ENCODE measurements around the gene CHI3L2. TPM values are rescaled to one million over a fixed set of nuclear protein-coding genes. Genes with fewer than 3 reads are reported as not detected.
A peak's percentile ranks its signal among the peaks of the same experiment; 100 is the strongest.

CHI3L2 gene
- total and polyA plus RNA-seq, 12 donors: 0.33 to 9.1 (median 2.7) TPM; not detected in 1

GRCh38 chr1:111192658-111193519 lies 34.6 kb upstream of the CHI3L2 start:
- Histone ChIP-seq H3K4me3 (peak overlapping the region in 1 of 4 donors; percentile 15), H3K27me3 (no peaks in the 10 kb centered on the region), H3K27ac (peak overlapping the region in 3 of 5 donors; percentile 40 to 68 (median 48)), H3K4me1 (replicated peaks in 1 of 2) (peaks cover 21 to 38% of the 10 kb centered on the region in 2 donors), H3K9me3 (replicated peaks in 1 of 3) (no peaks in the 10 kb centered on the region), H3K36me3 (replicated peaks in 1 of 2) (peaks cover 0 to 15% of the 10 kb centered on the region in 2 donors)
- TF ChIP-seq CTCF (IDR thresholded peaks at IDR 0.05) (no peak), POLR2A (IDR thresholded peaks at IDR 0.05) (no peak)
- DNase-seq: peak in 2 of 7 donors; percentile 42 to 51
- intact Hi-C loops (cut with DNase I): no loop called here
- WGBS, 4 donors: 46 to 52% (median 49%) methylated on average over 10 of the region's 10 CpGs

DNA sequence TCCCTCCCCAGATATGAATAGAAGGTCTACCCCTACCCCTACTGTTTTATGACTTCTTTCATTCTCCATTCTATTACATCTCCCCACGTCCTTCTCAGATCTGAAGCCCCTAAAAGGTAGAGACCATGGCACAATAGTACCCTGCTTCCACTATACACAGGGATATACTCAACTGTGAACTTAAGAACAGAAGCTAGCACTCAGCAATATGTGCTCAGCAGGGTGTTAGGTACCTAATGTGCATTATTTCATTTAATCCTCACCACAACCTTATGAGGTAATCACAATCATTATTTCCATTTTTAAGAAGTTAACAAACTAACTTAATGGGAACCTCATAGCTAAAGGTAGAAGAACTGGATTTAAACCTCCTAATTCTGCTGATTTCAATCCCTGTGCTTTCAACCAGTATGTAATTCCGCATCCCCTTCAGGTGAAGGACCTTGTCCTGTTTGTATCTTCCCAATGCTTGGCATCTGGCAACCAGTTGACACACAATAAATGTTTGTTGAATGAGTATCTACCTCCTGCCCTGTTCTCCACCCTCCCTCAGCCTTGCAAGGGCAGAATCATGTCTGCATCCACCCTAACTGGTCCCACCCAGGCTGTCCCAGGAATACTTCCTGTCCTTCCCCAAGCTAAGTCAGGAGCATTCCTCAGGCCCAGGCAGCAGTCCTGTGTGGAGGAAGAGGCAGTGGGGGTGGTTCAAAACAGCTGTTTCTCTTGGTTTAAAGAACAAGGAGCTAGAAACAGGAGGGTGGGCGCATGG lies 33.6 kb upstream of the CHI3L2 start:
- H3K4me3 ChIP-seq: no peak overlapping the region
- 92 to 99% (median 97%) methylated on average over 3 of the region's 3 CpGs for WGBS, 4 donors
- peak overlapping the region in 3 of 5 donors; percentile 5 to 68 (median 48) for H3K27ac ChIP-seq
- H3K4me1 ChIP-seq (replicated peaks in 1 of 2): peaks cover 21 to 38% of the 10 kb centered on the region in 2 donors
- H3K27me3 ChIP-seq: no peaks in the 10 kb centered on the region
- intact Hi-C loops (cut with DNase I): no loop called here
- H3K9me3 ChIP-seq (replicated peaks in 1 of 3): no peaks in the 10 kb centered on the region
- DNase-seq: no peak
- TF ChIP-seq CTCF (IDR thresholded peaks at IDR 0.05): no peak
- TF ChIP-seq POLR2A (IDR thresholded peaks at IDR 0.05): no peak
- peaks cover 0 to 7% of the 10 kb centered on the region in 2 donors for H3K36me3 ChIP-seq (replicated peaks in 1 of 2)

DNA sequence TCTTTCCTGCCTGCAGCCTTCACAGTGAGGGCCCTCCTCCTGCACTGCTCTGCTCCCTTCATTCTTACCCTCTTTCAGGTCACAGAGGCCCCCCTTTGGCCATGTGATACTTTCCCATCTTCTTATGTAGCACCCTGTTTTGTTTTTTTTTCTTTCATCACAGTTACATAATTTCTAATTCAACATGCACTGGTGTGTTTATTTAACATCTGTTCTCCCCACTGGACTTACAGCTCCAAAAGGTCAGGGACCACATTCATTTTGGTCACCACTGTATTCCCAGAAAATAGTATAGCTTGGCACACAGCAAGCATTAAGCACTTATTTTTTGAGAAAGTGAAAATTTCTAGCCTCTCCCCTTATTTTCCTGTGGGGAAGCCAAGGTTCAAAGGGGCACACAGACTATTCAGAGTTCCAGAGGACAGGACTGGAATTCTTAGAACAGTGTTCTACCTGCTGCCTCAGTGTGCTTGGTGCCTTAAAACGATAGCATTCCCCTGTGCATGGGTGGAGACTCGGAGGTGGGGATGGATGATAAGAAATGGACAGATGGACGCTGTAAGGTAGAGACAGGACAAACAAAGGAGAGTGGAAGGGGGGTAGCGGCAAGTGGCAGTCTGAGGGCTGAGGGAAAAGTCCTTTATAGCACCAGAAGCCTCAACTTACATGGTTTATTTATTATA lies 32.4 kb upstream of the CHI3L2 start:
- 78 to 87% (median 85%) methylated on average over 4 of the region's 4 CpGs for WGBS, 4 donors
- H3K4me1 ChIP-seq (replicated peaks in 1 of 2): peaks cover 30 to 50% of the 10 kb centered on the region in 2 donors
- TF ChIP-seq CTCF (IDR thresholded peaks at IDR 0.05): no peak
- TF ChIP-seq POLR2A (IDR thresholded peaks at IDR 0.05): no peak
- H3K27ac ChIP-seq: no peak overlapping the region
- no peak for DNase-seq
- H3K4me3 ChIP-seq: no peak overlapping the region
- no peaks in the 10 kb centered on the region for H3K27me3 ChIP-seq
- no peaks in the 10 kb centered on the region for H3K9me3 ChIP-seq (replicated peaks in 1 of 3)
- no peaks in the 10 kb centered on the region for H3K36me3 ChIP-seq (replicated peaks in 1 of 2)
- intact Hi-C loops (cut with DNase I): no loop called here

GRCh38 chr1:111196213-111196612 lies 31.3 kb upstream of the CHI3L2 start:
- Histone ChIP-seq H3K4me1 (replicated peaks in 1 of 2) (peaks cover 35 to 53% of the 10 kb centered on the region in 2 donors), H3K9me3 (replicated peaks in 1 of 3) (no peaks in the 10 kb centered on the region), H3K4me3 (no peak overlapping the region), H3K27me3 (no peaks in the 10 kb centered on the region), H3K27ac (no peak overlapping the region), H3K36me3 (replicated peaks in 1 of 2) (no peaks in the 10 kb centered on the region)
- WGBS, 4 donors: 82 to 93% (median 92%) methylated on average over 2 of the region's 2 CpGs
- intact Hi-C loops (cut with DNase I): no loop called here
- no peak for DNase-seq
- TF ChIP-seq POLR2A (IDR thresholded peaks at IDR 0.05) (no peak), CTCF (IDR thresholded peaks at IDR 0.05) (no peak)

Measured in adrenal gland (tissue), 12 donors.